B cell (primary cell): Measurements from ENCODE around the gene TMEM273.

Experiments
- CTCF ChIP-seq: fragments of 200-600 bp; IDR thresholded peaks from one replicate; pipeline ENCODE4 v1.8.0; 2022; ENCODE audit warnings: antibody characterized with exemption, mild to moderate bottlenecking
- EZH2 ChIP-seq: IDR thresholded peaks from 2 replicates; pipeline ENCODE4 v1.6.1; 2012; ENCODE audit warnings: borderline replicate concordance, low read depth, mild to moderate bottlenecking, moderate library complexity, low read length; ENCODE audit not compliant: insufficient read depth, poor library complexity, severe bottlenecking

DNA sequence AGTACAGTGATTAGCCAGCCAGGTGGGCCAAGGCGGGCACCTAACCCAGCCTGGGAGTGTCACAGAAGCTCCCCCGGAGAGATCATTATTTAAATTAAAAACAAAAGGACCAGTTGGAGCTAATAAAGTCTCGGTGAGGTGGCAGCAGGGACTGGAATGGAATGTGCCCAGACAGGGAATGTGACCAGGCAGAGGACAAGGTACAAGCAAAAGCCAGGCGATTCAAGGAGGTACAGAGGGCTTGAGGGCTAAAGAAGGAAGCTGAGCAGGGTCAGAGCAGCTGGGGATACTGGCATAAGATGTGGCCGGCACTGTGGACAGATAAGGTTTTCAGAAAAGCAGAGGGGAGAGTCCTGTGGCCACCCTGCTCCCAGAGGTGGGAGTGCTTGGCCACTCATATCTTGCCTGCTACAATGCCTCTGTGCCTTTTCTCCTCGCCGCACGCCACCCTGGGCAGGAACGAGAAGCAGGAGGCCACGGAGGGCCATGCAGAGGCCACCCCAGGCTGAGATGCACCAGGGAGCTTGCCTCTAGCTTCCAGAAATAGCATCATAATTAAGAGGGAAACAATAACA lies 13.2 kb downstream of the TMEM273 start:
- no peak for TF ChIP-seq CTCF
- no peak for TF ChIP-seq EZH2
